ENCODE data around the gene FURIN. TPM values are rescaled to one million over a fixed set of nuclear protein-coding genes. Genes with fewer than 3 reads are reported as not detected.

The FURIN gene
- total RNA-seq, 1 donor from 2014 or later: 122 TPM

DNA sequence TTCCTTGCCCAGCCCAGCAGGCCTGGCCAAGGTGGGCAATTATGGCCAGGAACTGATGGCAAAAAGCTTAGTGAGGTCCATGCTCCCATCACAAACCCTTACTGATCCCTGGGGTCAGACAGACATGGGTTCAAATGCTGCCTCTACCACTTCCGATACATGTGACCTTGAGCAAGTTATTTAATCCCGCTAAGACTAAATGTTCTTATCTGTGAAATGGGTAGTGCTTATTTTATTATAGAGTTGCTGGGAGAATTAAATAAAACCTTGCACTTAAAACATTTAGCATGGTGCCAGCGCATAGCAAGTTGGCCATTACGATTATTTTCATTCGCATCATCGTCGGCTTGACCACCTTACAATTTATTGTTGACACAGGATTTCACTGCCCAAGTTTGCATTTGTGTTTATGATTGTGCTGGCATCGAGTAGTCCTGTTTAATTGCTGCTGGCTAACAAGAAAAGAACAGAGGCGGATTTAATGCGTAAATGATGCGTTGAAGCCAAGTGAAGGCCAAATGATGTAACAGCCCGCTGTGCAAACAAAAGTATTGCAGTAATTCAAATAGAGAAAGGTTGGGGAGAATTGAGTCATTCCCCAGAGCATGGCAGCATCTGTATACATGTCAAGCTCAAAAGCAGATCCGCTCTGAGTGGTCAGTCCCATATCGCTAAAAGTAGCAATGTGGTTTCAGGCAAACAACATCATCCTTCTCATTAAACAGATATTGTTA is 7.3 kb upstream of the FURIN start:
- Histone ChIP-seq H3K36me3 (ENCODE audit: insufficient read depth, low read length) (no peaks in the 10 kb centered on the region), H3K27me3 (ENCODE audit: insufficient read depth, low read length) (no peaks in the 10 kb centered on the region), H3K9me3 (ENCODE audit: insufficient read depth, low read depth, low read length) (no peaks in the 10 kb centered on the region), H4K20me1 (ENCODE audit: insufficient read depth, low read length) (no peaks in the 10 kb centered on the region), H3K4me1 (ENCODE audit: insufficient read depth, low read length) (peaks cover 4% of the 10 kb centered on the region), H3K9ac (ENCODE audit: low read length) (no peak overlapping the region), H3K4me3 (ENCODE audit: insufficient read depth, low read depth, low read length) (no peak overlapping the region), H3K27ac (ENCODE audit: low read depth, low read length) (no peak overlapping the region), H3K4me2 (ENCODE audit: low read length) (no peak overlapping the region), H2AFZ (ENCODE audit: low read depth, low read length) (no peak overlapping the region), H3K79me2 (ENCODE audit: insufficient read depth, low read length) (no peaks in the 10 kb centered on the region)
- Mint-ChIP-seq H3K27me3 (ENCODE audit: low read depth, unreplicated experiment) (peaks cover 9% of the 10 kb centered on the region), H3K27ac (ENCODE audit: unreplicated experiment) (no peak overlapping the region), H3K4me3 (ENCODE audit: unreplicated experiment) (no peak overlapping the region), H3K4me1 (ENCODE audit: low read depth, unreplicated experiment) (peaks cover 5% of the 10 kb centered on the region), H3K9me3 (ENCODE audit: unreplicated experiment) (no peaks in the 10 kb centered on the region), H3K36me3 (ENCODE audit: low read depth, unreplicated experiment) (peaks cover 3% of the 10 kb centered on the region)
- DNase-seq (ENCODE audit: low read depth): peak; percentile 74
- TF ChIP-seq, protein P1, sequence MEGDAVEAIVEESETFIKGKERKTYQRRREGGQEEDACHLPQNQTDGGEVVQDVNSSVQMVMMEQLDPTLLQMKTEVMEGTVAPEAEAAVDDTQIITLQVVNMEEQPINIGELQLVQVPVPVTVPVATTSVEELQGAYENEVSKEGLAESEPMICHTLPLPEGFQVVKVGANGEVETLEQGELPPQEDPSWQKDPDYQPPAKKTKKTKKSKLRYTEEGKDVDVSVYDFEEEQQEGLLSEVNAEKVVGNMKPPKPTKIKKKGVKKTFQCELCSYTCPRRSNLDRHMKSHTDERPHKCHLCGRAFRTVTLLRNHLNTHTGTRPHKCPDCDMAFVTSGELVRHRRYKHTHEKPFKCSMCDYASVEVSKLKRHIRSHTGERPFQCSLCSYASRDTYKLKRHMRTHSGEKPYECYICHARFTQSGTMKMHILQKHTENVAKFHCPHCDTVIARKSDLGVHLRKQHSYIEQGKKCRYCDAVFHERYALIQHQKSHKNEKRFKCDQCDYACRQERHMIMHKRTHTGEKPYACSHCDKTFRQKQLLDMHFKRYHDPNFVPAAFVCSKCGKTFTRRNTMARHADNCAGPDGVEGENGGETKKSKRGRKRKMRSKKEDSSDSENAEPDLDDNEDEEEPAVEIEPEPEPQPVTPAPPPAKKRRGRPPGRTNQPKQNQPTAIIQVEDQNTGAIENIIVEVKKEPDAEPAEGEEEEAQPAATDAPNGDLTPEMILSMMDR (IDR thresholded peaks at IDR 0.05; ENCODE audit: insufficient read depth, low read depth, low read length): no peak
- TF ChIP-seq EZH2 (IDR thresholded peaks at IDR 0.05; ENCODE audit: insufficient read depth, low read length): no peak
- FAIRE-seq: no peak

DNA sequence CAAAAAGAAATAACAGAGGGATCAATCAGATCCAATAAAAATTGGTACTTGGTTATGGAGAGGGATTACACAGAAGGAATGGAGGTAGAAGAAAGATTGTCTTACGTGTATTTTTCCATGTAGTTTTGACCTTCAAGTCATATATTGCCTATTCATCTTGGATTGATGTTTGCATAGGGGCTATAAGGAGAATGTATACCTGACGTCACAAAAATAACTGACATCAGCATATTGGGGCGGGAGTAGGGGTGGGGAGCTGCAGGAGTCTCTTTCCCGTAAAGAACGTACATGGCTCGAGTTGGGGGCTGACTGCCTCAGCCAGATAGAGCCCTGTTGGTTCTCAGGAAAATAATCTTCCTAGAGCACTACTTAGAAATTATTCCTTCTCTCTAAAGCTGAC is 5.9 kb upstream of the FURIN start:
- peaks cover 3% of the 10 kb centered on the region for H3K36me3 Mint-ChIP-seq (ENCODE audit: low read depth, unreplicated experiment)
- no peak overlapping the region for H3K9ac ChIP-seq (ENCODE audit: low read length)
- H3K4me1 ChIP-seq (ENCODE audit: insufficient read depth, low read length): peaks cover 4% of the 10 kb centered on the region
- no peak for FAIRE-seq
- H3K36me3 ChIP-seq (ENCODE audit: insufficient read depth, low read length): no peaks in the 10 kb centered on the region
- no peaks in the 10 kb centered on the region for H3K79me2 ChIP-seq (ENCODE audit: insufficient read depth, low read length)
- TF ChIP-seq EZH2 (IDR thresholded peaks at IDR 0.05; ENCODE audit: insufficient read depth, low read length): no peak
- TF ChIP-seq, protein P1 (IDR thresholded peaks at IDR 0.05; ENCODE audit: insufficient read depth, low read depth, low read length): no peak
- H3K9me3 Mint-ChIP-seq (ENCODE audit: unreplicated experiment): no peaks in the 10 kb centered on the region
- H3K4me1 Mint-ChIP-seq (ENCODE audit: low read depth, unreplicated experiment): peaks cover 5% of the 10 kb centered on the region
- no peak overlapping the region for H3K4me3 ChIP-seq (ENCODE audit: insufficient read depth, low read depth, low read length)
- no peak overlapping the region for H3K4me3 Mint-ChIP-seq (ENCODE audit: unreplicated experiment)
- H3K27ac ChIP-seq (ENCODE audit: low read depth, low read length): no peak overlapping the region
- H3K27ac Mint-ChIP-seq (ENCODE audit: unreplicated experiment): no peak overlapping the region
- no peak overlapping the region for H3K4me2 ChIP-seq (ENCODE audit: low read length)
- no peak overlapping the region for H2AFZ ChIP-seq (ENCODE audit: low read depth, low read length)
- no peaks in the 10 kb centered on the region for H3K27me3 ChIP-seq (ENCODE audit: insufficient read depth, low read length)
- H3K9me3 ChIP-seq (ENCODE audit: insufficient read depth, low read depth, low read length): no peaks in the 10 kb centered on the region
- H3K27me3 Mint-ChIP-seq (ENCODE audit: low read depth, unreplicated experiment): peaks cover 6% of the 10 kb centered on the region
- no peaks in the 10 kb centered on the region for H4K20me1 ChIP-seq (ENCODE audit: insufficient read depth, low read length)
- no peak for DNase-seq (ENCODE audit: low read depth)

Measured in astrocyte (in vitro differentiated cells and primary cell).